Neutrophil (primary cell): ENCODE data around the gene TGIF1.

ENCODE experiments used
- H3K27ac ChIP-seq: fragments of 200-600 bp; sonication (generic); 2 replicates; pipeline ENCODE4 v1.5.1; 2016; ENCODE audit warnings: mild to moderate bottlenecking, moderate library complexity
- H3K27me3 ChIP-seq: fragments of 200-600 bp; sonication (generic); 2 replicates; pipeline ENCODE4 v1.6.0; 2016; ENCODE audit warnings: mild to moderate bottlenecking
- H3K36me3 ChIP-seq: fragments of 200-600 bp; sonication (generic); 2 replicates; pipeline ENCODE4 v1.5.1; 2017
- H3K4me1 ChIP-seq, 2 experiments: fragments of 200-600 bp in 1 of 2; sonication (generic) in 1 of 2; 1 replicate in 1 of 2; 2 replicates in 1 of 2; pipeline versions ENCODE4 v1.5.1 to v1.6.1; 2013 to 2016; ENCODE audit warnings: low read depth in 1 of 2, low read length in 1 of 2, mild to moderate bottlenecking in 1 of 2, moderate library complexity in 1 of 2; ENCODE audit not compliant: control insufficient read depth in 1 of 2, insufficient read depth in 1 of 2
- H3K4me3 ChIP-seq, 2 experiments: fragments of 200-600 bp in 1 of 2; sonication (generic) in 1 of 2; 1 replicate in 1 of 2; 2 replicates in 1 of 2; pipeline ENCODE4 v1.5.1; 2013 to 2016; ENCODE audit warnings: low read depth in 1 of 2, low read length in 1 of 2, mild to moderate bottlenecking in 1 of 2, moderate library complexity in 1 of 2
- H3K9me3 ChIP-seq: fragments of 200-600 bp; sonication (generic); 2 replicates; pipeline ENCODE4 v1.5.1; 2016
- TF ChIP-seq, protein P1 (sequence below): fragments of 200-600 bp; sonication (generic); IDR thresholded peaks from 2 replicates; pipeline ENCODE4 v1.5.1; 2016; ENCODE audit warnings: antibody characterized with exemption

TGIF1 gene

GRCh38 chr18:3447895-3448837, 1.8 kb upstream of the TGIF1 start:
- TF ChIP-seq, protein P1, sequence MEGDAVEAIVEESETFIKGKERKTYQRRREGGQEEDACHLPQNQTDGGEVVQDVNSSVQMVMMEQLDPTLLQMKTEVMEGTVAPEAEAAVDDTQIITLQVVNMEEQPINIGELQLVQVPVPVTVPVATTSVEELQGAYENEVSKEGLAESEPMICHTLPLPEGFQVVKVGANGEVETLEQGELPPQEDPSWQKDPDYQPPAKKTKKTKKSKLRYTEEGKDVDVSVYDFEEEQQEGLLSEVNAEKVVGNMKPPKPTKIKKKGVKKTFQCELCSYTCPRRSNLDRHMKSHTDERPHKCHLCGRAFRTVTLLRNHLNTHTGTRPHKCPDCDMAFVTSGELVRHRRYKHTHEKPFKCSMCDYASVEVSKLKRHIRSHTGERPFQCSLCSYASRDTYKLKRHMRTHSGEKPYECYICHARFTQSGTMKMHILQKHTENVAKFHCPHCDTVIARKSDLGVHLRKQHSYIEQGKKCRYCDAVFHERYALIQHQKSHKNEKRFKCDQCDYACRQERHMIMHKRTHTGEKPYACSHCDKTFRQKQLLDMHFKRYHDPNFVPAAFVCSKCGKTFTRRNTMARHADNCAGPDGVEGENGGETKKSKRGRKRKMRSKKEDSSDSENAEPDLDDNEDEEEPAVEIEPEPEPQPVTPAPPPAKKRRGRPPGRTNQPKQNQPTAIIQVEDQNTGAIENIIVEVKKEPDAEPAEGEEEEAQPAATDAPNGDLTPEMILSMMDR = peak; percentile 3
- Histone ChIP-seq H3K27ac (peak overlapping the region; percentile 93), H3K4me1 (peaks cover 36 to 38% of the 10 kb centered on the region in 2 experiments), H3K27me3 (peaks cover 32% of the 10 kb centered on the region), H3K4me3 (peak overlapping the region; percentile 80 to 93), H3K36me3 (no peaks in the 10 kb centered on the region), H3K9me3 (no peaks in the 10 kb centered on the region)

- no peaks in the 10 kb centered on the region for H3K36me3 ChIP-seq
- H3K4me3 ChIP-seq = peak overlapping the region; percentile 80 to 93
- peaks cover 44 to 46% of the 10 kb centered on the region in 2 experiments for H3K4me1 ChIP-seq
- H3K27ac ChIP-seq = peak overlapping the region; percentile 93
- TF ChIP-seq, protein P1 = no peak
- peaks cover 32% of the 10 kb centered on the region for H3K27me3 ChIP-seq
- H3K9me3 ChIP-seq = no peaks in the 10 kb centered on the region
These were observed 997 bp upstream of the TGIF1 start for GRCh38 chr18:3448838-3449511.

- Histone ChIP-seq H3K27me3 (peaks cover 32% of the 10 kb centered on the region), H3K27ac (peak overlapping the region; percentile 93), H3K4me1 (peaks cover 46 to 52% of the 10 kb centered on the region in 2 experiments), H3K9me3 (no peaks in the 10 kb centered on the region), H3K4me3 (peak overlapping the region; percentile 80 to 93), H3K36me3 (no peaks in the 10 kb centered on the region)
- TF ChIP-seq, protein P1 = no peak
These were observed 410 bp upstream of the TGIF1 start for GRCh38 chr18:3449512-3450011.

DNA sequence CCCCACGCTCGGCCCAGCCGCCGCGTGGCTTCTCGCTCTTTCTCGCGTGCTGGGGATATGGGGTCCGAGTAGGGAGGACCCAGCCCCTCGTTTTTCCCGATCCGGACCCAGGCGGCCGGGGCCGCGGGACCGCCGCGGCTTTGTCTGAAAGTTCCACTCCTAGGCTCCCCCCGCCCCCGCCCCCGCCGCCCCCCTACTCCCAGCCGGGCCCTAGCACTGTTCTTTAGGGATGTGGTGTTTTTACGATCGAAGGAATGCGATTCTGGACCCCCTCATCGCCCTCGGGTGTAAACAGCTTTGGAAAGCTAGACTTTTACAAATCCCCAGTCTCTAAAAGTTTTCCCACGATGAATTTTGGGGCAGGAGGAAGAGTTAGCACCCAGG, 819 bp downstream of the TGIF1 start:
- peaks cover 46 to 55% of the 10 kb centered on the region in 2 experiments for H3K4me1 ChIP-seq
- peak overlapping the region; percentile 93 for H3K27ac ChIP-seq
- H3K36me3 ChIP-seq = no peaks in the 10 kb centered on the region
- no peaks in the 10 kb centered on the region for H3K9me3 ChIP-seq
- TF ChIP-seq, protein P1 = no peak
- peaks cover 32% of the 10 kb centered on the region for H3K27me3 ChIP-seq
- H3K4me3 ChIP-seq = peak overlapping the region; percentile 80 to 93

DNA sequence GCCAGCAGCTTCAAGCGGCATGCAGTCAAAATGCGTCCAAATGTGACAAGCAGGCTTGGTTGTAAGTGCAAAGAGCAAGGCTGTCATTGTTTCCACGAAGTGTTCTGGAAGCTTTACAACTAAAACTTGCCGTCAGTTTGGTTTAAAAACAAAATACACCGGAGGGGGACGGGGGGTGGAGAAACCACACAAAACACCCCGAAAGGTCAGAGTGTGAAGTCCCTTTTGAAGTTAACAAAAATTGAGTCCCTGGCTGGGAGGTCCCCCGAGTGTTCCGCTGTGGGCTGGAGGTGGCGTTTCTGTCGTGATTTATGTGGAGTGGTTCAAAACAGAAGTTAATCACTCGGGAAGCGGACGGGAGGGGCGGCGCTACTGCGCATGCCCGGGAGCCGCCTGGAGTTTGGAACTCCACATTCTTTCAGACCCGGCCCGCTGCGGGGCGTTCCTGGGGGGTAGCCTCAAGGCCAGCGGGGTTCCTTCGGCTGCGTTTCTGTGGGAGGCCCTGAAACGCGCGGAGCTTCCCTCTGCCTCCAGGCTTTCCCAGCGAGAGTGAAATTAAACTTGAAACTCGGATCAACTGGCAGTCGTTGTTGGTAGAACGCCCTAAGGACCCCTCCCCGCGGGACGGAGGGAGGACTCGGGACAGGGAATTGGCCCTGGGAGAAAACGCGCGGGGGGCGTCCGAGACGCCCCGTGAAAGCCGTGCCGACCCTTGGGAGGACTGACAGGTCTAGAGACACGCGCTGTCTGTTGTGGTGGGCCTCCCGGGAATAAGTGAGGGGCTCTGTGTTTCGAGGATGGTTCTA, 1.4 kb downstream of the TGIF1 start:
- Histone ChIP-seq H3K9me3 (no peaks in the 10 kb centered on the region), H3K4me3 (peak overlapping the region; percentile 80 to 93)

More for the DNA sequence above, 1.4 kb downstream of the TGIF1 start:
- peaks cover 32% of the 10 kb centered on the region for H3K27me3 ChIP-seq
- H3K4me1 ChIP-seq = peaks cover 46 to 55% of the 10 kb centered on the region in 2 experiments
- no peaks in the 10 kb centered on the region for H3K36me3 ChIP-seq
- peak overlapping the region; percentile 93 for H3K27ac ChIP-seq
- TF ChIP-seq, protein P1 = no peak
